GM18498 (cell line): ENCODE results near the gene KIF5A.

Experiments
- ATAC-seq: cut with Tn5 transposase; IDR thresholded peaks from one replicate; pipeline ENCODE4 v1.9.1; 2021; ENCODE audit warnings: mild to moderate bottlenecking, moderate library complexity; ENCODE audit not compliant: unreplicated experiment

The KIF5A gene

GRCh38 chr12:57518920-57519795 lies 30.7 kb upstream of the KIF5A start:
- no peak for ATAC-seq

GRCh38 chr12:57519796-57520052 lies 30.1 kb upstream of the KIF5A start:
- peak; percentile 2 for ATAC-seq

GRCh38 chr12:57520053-57520818 lies 29.6 kb upstream of the KIF5A start, which contains the start of gene DDIT3:
TSS of gene DDIT3 (minus strand) at chr12:57520514. CDS start at chr12:57517406, 3,108 bp downstream.
- peak; percentile 71 for ATAC-seq

GRCh38 chr12:57521525-57522010 lies 28.3 kb upstream of the KIF5A start:
- ATAC-seq, result no peak

GRCh38 chr12:57522011-57522886 lies 27.6 kb upstream of the KIF5A start, which contains the start of gene MBD6:
TSS of gene MBD6 (plus strand) at chr12:57522824. CDS start at chr12:57524304, 1,480 bp downstream.
- ATAC-seq, result peak; percentile 43

- ATAC-seq, result no peak
Measured at GRCh38 chr12:57522887-57523705, 26.7 kb upstream of the KIF5A start.

- ATAC-seq, result no peak
Measured at GRCh38 chr12:57523706-57524614, 25.9 kb upstream of the KIF5A start.

GRCh38 chr12:57524814-57525614 lies 24.8 kb upstream of the KIF5A start:
- no peak for ATAC-seq

GRCh38 chr12:57525615-57526383 lies 24.0 kb upstream of the KIF5A start:
- no peak for ATAC-seq

- no peak for ATAC-seq
Measured at GRCh38 chr12:57526477-57527126, 23.2 kb upstream of the KIF5A start.

- ATAC-seq, result no peak
Measured at GRCh38 chr12:57527184-57527583, 22.7 kb upstream of the KIF5A start.

- no peak for ATAC-seq
Measured at GRCh38 chr12:57528176-57528575, 21.7 kb upstream of the KIF5A start.

GRCh38 chr12:57528831-57529555 lies 20.9 kb upstream of the KIF5A start:
- no peak for ATAC-seq

- no peak for ATAC-seq
Measured at GRCh38 chr12:57529831-57530230, 20.0 kb upstream of the KIF5A start.

GRCh38 chr12:57530396-57531142 lies 19.3 kb upstream of the KIF5A start:
- ATAC-seq, result no peak

GRCh38 chr12:57531836-57532235 lies 18.0 kb upstream of the KIF5A start:
- no peak for ATAC-seq
